Mesothelial cell of epicardium (in vitro differentiated cells): ENCODE data around the gene PSG1. TPM values are rescaled to one million over a fixed set of nuclear protein-coding genes. Genes with fewer than 3 reads are reported as not detected.
A peak's percentile ranks its signal among the peaks of the same experiment; 100 is the strongest.
"Not testable (repeated sequence)": the region's sequence is repeated elsewhere in the genome, so short reads cannot be mapped to it uniquely, and the experiment has no call there.

ENCODE experiments used
- DNase-seq, 2 experiments: peaks; one replicate each; pipeline ENCODE4 v3.0.0; 2021; ENCODE audit warnings: low spot score in 2 of 2; ENCODE audit not compliant: unreplicated experiment in 2 of 2
- H3K27ac Mint-ChIP-seq: 2 replicates; pipeline ENCODE4 v1.8.0; 2021; ENCODE audit warnings: mixed read lengths
- H3K27me3 Mint-ChIP-seq: 2 replicates; pipeline ENCODE4 v1.8.0; 2021; ENCODE audit warnings: low read depth, mixed read lengths
- H3K36me3 Mint-ChIP-seq: 2 replicates; pipeline ENCODE4 v1.8.0; 2021; ENCODE audit warnings: mixed read lengths
- H3K4me1 Mint-ChIP-seq: 2 replicates; pipeline ENCODE4 v1.8.0; 2021; ENCODE audit warnings: mixed read lengths
- H3K4me3 Mint-ChIP-seq: 2 replicates; pipeline ENCODE4 v1.8.0; 2021; ENCODE audit warnings: mild to moderate bottlenecking, moderate library complexity, mixed read lengths
- H3K9me3 Mint-ChIP-seq: 2 replicates; pipeline ENCODE4 v1.8.0; 2021; ENCODE audit warnings: mixed read lengths
- CTCF ChIP-seq: fragments of 200-600 bp; sonication (generic); IDR thresholded peaks from one replicate; pipeline ENCODE4 v1.5.0; 2021; ENCODE audit warnings: antibody characterized with exemption; ENCODE audit not compliant: unreplicated experiment
- total RNA-seq: library from RNA; stranded (reverse); gene quantifications from 3 replicates; pipeline ENCODE4 v1.2.1, GENCODE V29; 2021

The PSG1 gene
- total RNA-seq: not detected in 3 replicates

GRCh38 chr19:42879613-42880012 lies at the start of gene PSG1:
TSS of gene PSG1 (minus strand) at chr19:42879713. CDS start at chr19:42879581, 132 bp downstream.
- Mint-ChIP-seq H3K27me3 (no peaks in the 10 kb centered on the region), H3K4me3 (no peak within 1 kb of the TSS), H3K27ac (no peak within 1 kb of the TSS), H3K9me3 (peaks cover 64% of the 10 kb centered on the region), H3K36me3 (peaks cover 8% of the 10 kb centered on the region), H3K4me1 (no peaks in the 10 kb centered on the region)
- no peak for DNase-seq
- TF ChIP-seq CTCF: no peak

GRCh38 chr19:42928896-42929295 lies 49.4 kb upstream of the PSG1 start:
- Mint-ChIP-seq H3K4me1 (no peaks in the 10 kb centered on the region), H3K27me3 (no peaks in the 10 kb centered on the region), H3K4me3 (no peak overlapping the region), H3K36me3 (peaks cover 3% of the 10 kb centered on the region), H3K27ac (no peak overlapping the region), H3K9me3 (peaks cover 73% of the 10 kb centered on the region)
- TF ChIP-seq CTCF: no peak
- DNase-seq: no peak

- no peaks in the 10 kb centered on the region for H3K27me3 Mint-ChIP-seq
- no peak overlapping the region for H3K27ac Mint-ChIP-seq
- H3K9me3 Mint-ChIP-seq: peaks cover 73% of the 10 kb centered on the region
- H3K36me3 Mint-ChIP-seq: peaks cover 3% of the 10 kb centered on the region
- no peaks in the 10 kb centered on the region for H3K4me1 Mint-ChIP-seq
- no peak for DNase-seq
- TF ChIP-seq CTCF: no peak
- H3K4me3 Mint-ChIP-seq: no peak overlapping the region
Observed at GRCh38 chr19:42926781-42927180, 47.3 kb upstream of the PSG1 start.

DNA sequence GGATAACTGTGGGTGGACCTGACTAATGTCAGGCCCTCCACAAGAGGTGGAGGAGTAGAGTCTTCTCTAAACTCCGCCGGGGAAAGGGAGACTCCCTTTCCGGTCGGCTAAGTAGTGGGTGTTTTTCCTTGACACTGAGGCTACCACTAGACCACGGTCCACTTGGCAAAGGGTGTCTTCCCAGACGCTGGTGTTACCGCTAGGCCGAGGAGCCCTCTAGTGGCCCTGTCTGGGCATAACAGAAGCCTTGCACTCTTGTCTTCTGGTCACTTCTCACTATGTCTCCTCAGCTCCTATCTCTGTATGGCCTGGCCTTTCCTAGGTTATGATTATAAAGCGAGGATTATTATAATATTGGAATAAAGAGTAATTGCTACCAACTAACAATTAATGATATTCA lies 43.6 kb upstream of the PSG1 start:
- H3K9me3 Mint-ChIP-seq: peaks cover 69% of the 10 kb centered on the region
- not testable (repeated sequence) for H3K36me3 Mint-ChIP-seq, DNase-seq, H3K27me3 Mint-ChIP-seq, H3K4me3 Mint-ChIP-seq, H3K4me1 Mint-ChIP-seq, H3K27ac Mint-ChIP-seq

GRCh38 chr19:42920971-42921370 lies 41.5 kb upstream of the PSG1 start:
- peaks cover 63% of the 10 kb centered on the region for H3K9me3 Mint-ChIP-seq
- not testable (repeated sequence) for H3K36me3 Mint-ChIP-seq, H3K27ac Mint-ChIP-seq, H3K4me1 Mint-ChIP-seq, H3K27me3 Mint-ChIP-seq, DNase-seq, H3K4me3 Mint-ChIP-seq

GRCh38 chr19:42919757-42920079 lies 40.2 kb upstream of the PSG1 start:
- no peak for TF ChIP-seq CTCF
- DNase-seq: no peak
- Mint-ChIP-seq H3K9me3 (peaks cover 53% of the 10 kb centered on the region), H3K27me3 (no peaks in the 10 kb centered on the region), H3K4me1 (no peaks in the 10 kb centered on the region), H3K36me3 (no peaks in the 10 kb centered on the region), H3K27ac (no peak overlapping the region), H3K4me3 (no peak overlapping the region)

GRCh38 chr19:42919070-42919756 lies 39.7 kb upstream of the PSG1 start:
- H3K36me3 Mint-ChIP-seq, H3K27ac Mint-ChIP-seq: not testable (repeated sequence)

DNA sequence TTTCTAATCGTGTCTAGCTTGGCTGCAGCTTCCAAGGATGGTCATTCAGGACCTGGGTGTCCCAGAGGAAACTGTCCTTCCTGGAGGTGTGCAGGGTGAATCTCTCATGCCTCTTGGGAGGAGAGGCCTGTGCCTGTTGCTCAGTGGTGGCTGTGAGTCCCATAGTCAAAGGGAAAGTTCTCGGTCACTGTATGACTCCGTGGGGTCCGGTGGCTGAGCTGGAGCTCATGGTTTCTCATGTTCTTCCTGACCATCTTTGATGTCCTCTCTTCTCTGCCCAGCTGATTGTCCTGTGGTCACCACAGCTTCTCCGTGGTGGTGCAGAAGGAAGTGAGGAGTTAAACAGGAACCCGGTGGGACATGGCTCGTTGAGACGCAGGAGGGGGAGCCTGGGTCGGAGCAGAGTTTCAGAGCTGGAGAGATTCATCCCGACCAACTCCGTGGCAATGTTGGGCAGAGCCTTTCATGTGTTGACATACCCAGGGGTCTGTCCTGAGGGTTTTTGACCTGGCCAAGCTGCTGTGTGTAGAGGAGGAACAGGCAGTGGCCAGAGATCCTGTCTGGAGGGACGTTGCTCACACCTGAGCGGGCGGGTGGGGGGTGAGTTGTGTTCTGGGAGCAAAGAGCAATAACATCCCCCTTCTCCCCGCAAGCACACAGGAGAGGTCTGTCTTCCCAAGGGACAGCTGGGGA lies 39.0 kb upstream of the PSG1 start:
- not testable (repeated sequence) for H3K27me3 Mint-ChIP-seq, H3K27ac Mint-ChIP-seq, H3K4me1 Mint-ChIP-seq, H3K36me3 Mint-ChIP-seq, H3K4me3 Mint-ChIP-seq, DNase-seq
- peaks cover 55% of the 10 kb centered on the region for H3K9me3 Mint-ChIP-seq

More at GRCh38 chr19:42919070-42919756, 39.7 kb upstream of the PSG1 start:
- H3K4me1 Mint-ChIP-seq, DNase-seq, H3K27me3 Mint-ChIP-seq, H3K4me3 Mint-ChIP-seq: not testable (repeated sequence)
- TF ChIP-seq CTCF: peak; percentile 27
- peaks cover 52% of the 10 kb centered on the region for H3K9me3 Mint-ChIP-seq

DNA sequence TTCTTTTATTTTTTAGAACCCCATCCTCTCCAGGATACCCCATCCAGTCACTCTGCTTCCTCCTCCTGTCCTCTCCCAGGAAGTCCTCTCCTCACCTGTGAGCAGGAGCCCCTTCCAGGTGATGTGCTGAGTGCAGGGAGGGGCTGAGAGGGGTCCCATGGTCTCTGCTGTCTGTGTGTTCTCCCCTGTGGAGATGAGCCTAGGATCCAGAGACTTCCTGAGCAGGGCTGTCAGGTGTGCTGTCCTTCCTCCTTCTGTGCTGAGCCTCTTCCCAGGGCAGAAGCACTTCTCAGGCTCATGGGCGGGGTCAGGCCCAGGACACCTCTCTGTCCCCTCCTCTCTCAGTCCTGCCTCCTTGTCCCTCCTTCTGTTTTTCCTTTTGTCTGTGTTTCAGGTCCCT lies 38.1 kb upstream of the PSG1 start, which contains the start of gene PSG6:
Gene PSG6, minus strand, starts transcription at position 261 of the 400 bp plus-strand sequence. Its CDS starts 102 bp downstream, at position 159.
- H3K9me3 Mint-ChIP-seq: peaks cover 57% of the 10 kb centered on the region
- not testable (repeated sequence) for H3K27me3 Mint-ChIP-seq, H3K27ac Mint-ChIP-seq, DNase-seq, H3K4me3 Mint-ChIP-seq, H3K36me3 Mint-ChIP-seq, H3K4me1 Mint-ChIP-seq
